NCI-H1417 (cell line): Measurements from ENCODE around the gene SLC13A5.
"Not testable (repeated sequence)": the region's sequence is repeated elsewhere in the genome, so short reads cannot be mapped to it uniquely, and the experiment has no call there.

Experiments
- DNase-seq, 3 experiments: peaks; one replicate each; lab custom pipeline; 2025; lab: John Stamatoyannopoulos, UW

Gene SLC13A5

GRCh38 chr17:6713130-6713917 lies at the start of gene SLC13A5:
TSS of gene SLC13A5 (minus strand) at chr17:6713369. CDS start at chr17:6713333, 36 bp downstream.
- peak in 1 of 3 experiments; percentile 5 for DNase-seq

GRCh38 chr17:6761779-6762178 lies 48.6 kb upstream of the SLC13A5 start:
- no peak for DNase-seq

- no peak for DNase-seq
These were observed 44.6 kb upstream of the SLC13A5 start for GRCh38 chr17:6757747-6758146.

GRCh38 chr17:6756425-6757031 lies 43.4 kb upstream of the SLC13A5 start:
- DNase-seq: no peak

- DNase-seq: no peak
These were observed 42.6 kb upstream of the SLC13A5 start, which contains the start of gene XAF1 for GRCh38 chr17:6755731-6756184. TSS of gene XAF1 (plus strand) at chr17:6756046. CDS start at chr17:6756079, 33 bp downstream.

GRCh38 chr17:6755281-6755680 lies 42.1 kb upstream of the SLC13A5 start:
- no peak for DNase-seq

GRCh38 chr17:6753546-6753945 lies 40.4 kb upstream of the SLC13A5 start:
- no peak for DNase-seq

GRCh38 chr17:6753006-6753445 lies 39.9 kb upstream of the SLC13A5 start:
- DNase-seq: no peak

- DNase-seq: no peak
These were observed 39.1 kb upstream of the SLC13A5 start for GRCh38 chr17:6752068-6752909.

GRCh38 chr17:6749519-6749918 lies 36.4 kb upstream of the SLC13A5 start:
- peak in 1 of 3 experiments; percentile 6 for DNase-seq

GRCh38 chr17:6748617-6749016 lies 35.4 kb upstream of the SLC13A5 start:
- DNase-seq: no peak

GRCh38 chr17:6746665-6747064 lies 33.5 kb upstream of the SLC13A5 start:
- not testable (repeated sequence) for DNase-seq

- no peak for DNase-seq
These were observed 16.4 kb upstream of the SLC13A5 start for GRCh38 chr17:6729531-6729930.

- DNase-seq: no peak
These were observed 10.8 kb upstream of the SLC13A5 start for GRCh38 chr17:6724009-6724408.

GRCh38 chr17:6721744-6722143 lies 8.6 kb upstream of the SLC13A5 start:
- no peak for DNase-seq

GRCh38 chr17:6716736-6717135 lies 3.6 kb upstream of the SLC13A5 start:
- DNase-seq: no peak

GRCh38 chr17:6714315-6714874 lies 1.2 kb upstream of the SLC13A5 start:
- no peak for DNase-seq

- DNase-seq: no peak
These were observed 726 bp upstream of the SLC13A5 start for GRCh38 chr17:6713918-6714271.

GRCh38 chr17:6712854-6713129 lies 377 bp downstream of the SLC13A5 start:
- DNase-seq: no peak

- DNase-seq: no peak
These were observed 913 bp downstream of the SLC13A5 start for GRCh38 chr17:6712058-6712853.

GRCh38 chr17:6711681-6712057 lies 1.5 kb downstream of the SLC13A5 start:
- DNase-seq: no peak
